ENCODE results near the gene PLCXD3. TPM values are rescaled to one million over a fixed set of nuclear protein-coding genes. Genes with fewer than 3 reads are reported as not detected.

The PLCXD3 gene
- total RNA-seq, 1 experiment from 2014 or later, result 0.10 TPM

- H3K9me3 ChIP-seq (ENCODE audit: control insufficient read depth, insufficient read depth, low read depth, low read length), result no peaks in the 10 kb centered on the region
- intact Hi-C loops (cut with micrococcal nuclease; ENCODE audit: unreplicated experiment) (no loop called here), in situ Hi-C loops (cut with HindIII; ENCODE audit: low pct_unique_long_range_greater_than_20kb, low sequenced_read_pairs) (no loop called here)
- ChIA-PET POLR2A (no interaction called here), CTCF (no interaction called here)
- no peak for ATAC-seq
- H3K27ac ChIP-seq (ENCODE audit: low read length), result no peak overlapping the region
- no peak for DNase-seq (ENCODE audit: low read depth, low spot score)
- H3K36me3 ChIP-seq (ENCODE audit: control insufficient read depth, insufficient read depth, low read length), result no peaks in the 10 kb centered on the region
- TF ChIP-seq TCF7L2 (IDR thresholded peaks at IDR 0.05; ENCODE audit: low read depth, low read length) (no peak), SIN3A (IDR thresholded peaks at IDR 0.05; ENCODE audit: borderline replicate concordance, insufficient read depth, low read depth, low read length) (no peak), REST (IDR thresholded peaks at IDR 0.05; ENCODE audit: insufficient read depth in 1 of 2, low read depth in 2 of 2, low read length in 1 of 2) (no peak), POLR2AphosphoS5 (IDR thresholded peaks at IDR 0.05; ENCODE audit: low read depth, low read length) (no peak)
- TF ChIP-seq, protein P1, sequence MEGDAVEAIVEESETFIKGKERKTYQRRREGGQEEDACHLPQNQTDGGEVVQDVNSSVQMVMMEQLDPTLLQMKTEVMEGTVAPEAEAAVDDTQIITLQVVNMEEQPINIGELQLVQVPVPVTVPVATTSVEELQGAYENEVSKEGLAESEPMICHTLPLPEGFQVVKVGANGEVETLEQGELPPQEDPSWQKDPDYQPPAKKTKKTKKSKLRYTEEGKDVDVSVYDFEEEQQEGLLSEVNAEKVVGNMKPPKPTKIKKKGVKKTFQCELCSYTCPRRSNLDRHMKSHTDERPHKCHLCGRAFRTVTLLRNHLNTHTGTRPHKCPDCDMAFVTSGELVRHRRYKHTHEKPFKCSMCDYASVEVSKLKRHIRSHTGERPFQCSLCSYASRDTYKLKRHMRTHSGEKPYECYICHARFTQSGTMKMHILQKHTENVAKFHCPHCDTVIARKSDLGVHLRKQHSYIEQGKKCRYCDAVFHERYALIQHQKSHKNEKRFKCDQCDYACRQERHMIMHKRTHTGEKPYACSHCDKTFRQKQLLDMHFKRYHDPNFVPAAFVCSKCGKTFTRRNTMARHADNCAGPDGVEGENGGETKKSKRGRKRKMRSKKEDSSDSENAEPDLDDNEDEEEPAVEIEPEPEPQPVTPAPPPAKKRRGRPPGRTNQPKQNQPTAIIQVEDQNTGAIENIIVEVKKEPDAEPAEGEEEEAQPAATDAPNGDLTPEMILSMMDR (IDR thresholded peaks at IDR 0.05), result no peak
- no peaks in the 10 kb centered on the region for H3K27me3 ChIP-seq (ENCODE audit: control insufficient read depth, insufficient read depth, low read length)
- no peaks in the 10 kb centered on the region for H3K4me1 ChIP-seq (ENCODE audit: control insufficient read depth, insufficient read depth, low read length)
- no TSS peak for BruUV-seq (replicated peaks)
- no peak overlapping the region for H3K4me3 ChIP-seq (ENCODE audit: low read depth in 2 of 2, low read length in 2 of 2)
Measured at GRCh38 chr5:41281215-41281810, 229.1 kb downstream of the PLCXD3 start.

- intact Hi-C loops (cut with micrococcal nuclease; ENCODE audit: unreplicated experiment) (loop anchor here (10.0 kb wide), 1 partner anchor 236 kb away; the partner anchor contains the start of gene PLCXD3), in situ Hi-C loops (cut with HindIII; ENCODE audit: low pct_unique_long_range_greater_than_20kb, low sequenced_read_pairs) (no loop called here)
- Histone ChIP-seq H3K27me3 (ENCODE audit: control insufficient read depth, insufficient read depth, low read length) (no peaks in the 10 kb centered on the region), H3K4me3 (ENCODE audit: low read depth in 2 of 2, low read length in 2 of 2) (no peak overlapping the region), H3K9me3 (ENCODE audit: control insufficient read depth, insufficient read depth, low read depth, low read length) (no peaks in the 10 kb centered on the region), H3K4me1 (ENCODE audit: control insufficient read depth, insufficient read depth, low read length) (no peaks in the 10 kb centered on the region), H3K36me3 (ENCODE audit: control insufficient read depth, insufficient read depth, low read length) (no peaks in the 10 kb centered on the region), H3K27ac (ENCODE audit: low read length) (no peak overlapping the region)
- TF ChIP-seq TCF7L2 (IDR thresholded peaks at IDR 0.05; ENCODE audit: low read depth, low read length) (no peak), SIN3A (IDR thresholded peaks at IDR 0.05; ENCODE audit: borderline replicate concordance, insufficient read depth, low read depth, low read length) (no peak), POLR2AphosphoS5 (IDR thresholded peaks at IDR 0.05; ENCODE audit: low read depth, low read length) (no peak), REST (IDR thresholded peaks at IDR 0.05; ENCODE audit: insufficient read depth in 1 of 2, low read depth in 2 of 2, low read length in 1 of 2) (no peak)
- TF ChIP-seq, protein P1 (IDR thresholded peaks at IDR 0.05), result no peak
- POLR2A ChIA-PET, result no interaction called here
- BruUV-seq (replicated peaks), result no TSS peak
- DNase-seq (ENCODE audit: low read depth, low spot score) (no peak), ATAC-seq (no peak)
- CTCF ChIA-PET, result no interaction called here
Measured at GRCh38 chr5:41279040-41279439, 231.4 kb downstream of the PLCXD3 start.

All from Panc1 (cell line).